Endodermal cell (in vitro differentiated cells): Measurements from ENCODE around the gene CLSTN3. TPM values are rescaled to one million over a fixed set of nuclear protein-coding genes. Genes with fewer than 3 reads are reported as not detected.

Experiments used
- DNase-seq: peaks from one replicate; pipeline ENCODE4 v3.0.0-alpha.2; 2017
- H3K27ac ChIP-seq: 2 replicates; pipeline ENCODE4 v1.5.1; 2013; ENCODE audit warnings: mild to moderate bottlenecking, low read depth, low read length, moderate library complexity
- H3K27me3 ChIP-seq: 2 replicates; pipeline ENCODE4 v1.6.1; 2013; ENCODE audit warnings: mild to moderate bottlenecking, low read length, moderate library complexity; ENCODE audit not compliant: insufficient read depth, control insufficient read depth, poor library complexity, severe bottlenecking
- H3K36me3 ChIP-seq: 2 replicates; pipeline ENCODE4 v1.7.0; 2013; ENCODE audit warnings: mild to moderate bottlenecking, low read length, moderate library complexity; ENCODE audit not compliant: control insufficient read depth, insufficient read depth
- H3K4me1 ChIP-seq: one replicate; pipeline ENCODE4 v1.7.0; 2013; ENCODE audit warnings: low read length; ENCODE audit not compliant: control insufficient read depth, insufficient read depth
- H3K4me3 ChIP-seq: 2 replicates; pipeline ENCODE4 v1.5.1; 2013; ENCODE audit warnings: mild to moderate bottlenecking, low read length, moderate library complexity
- H3K9ac ChIP-seq: 2 replicates; pipeline ENCODE4 v1.6.1; 2013; ENCODE audit warnings: mild to moderate bottlenecking, low read length, moderate library complexity; ENCODE audit not compliant: poor library complexity, severe bottlenecking; ENCODE audit errors: extremely low read depth
- H3K9me3 ChIP-seq: 2 replicates; pipeline ENCODE4 v1.6.1; 2013; ENCODE audit warnings: mild to moderate bottlenecking, low read length, moderate library complexity; ENCODE audit not compliant: control insufficient read depth
- H3K27ac Mint-ChIP-seq: 2 replicates; pipeline ENCODE4 v1.8.0; 2020; ENCODE audit warnings: mixed read lengths
- H3K27me3 Mint-ChIP-seq: 2 replicates; pipeline ENCODE4 v1.8.0; 2021; ENCODE audit warnings: mild to moderate bottlenecking, mixed read lengths; ENCODE audit not compliant: insufficient read depth
- H3K36me3 Mint-ChIP-seq: 2 replicates; pipeline ENCODE4 v1.8.0; 2020; ENCODE audit warnings: low read depth, mixed read lengths
- H3K4me1 Mint-ChIP-seq: 2 replicates; pipeline ENCODE4 v1.8.0; 2020; ENCODE audit warnings: mixed read lengths
- H3K4me3 Mint-ChIP-seq: 2 replicates; pipeline ENCODE4 v1.8.0; 2020; ENCODE audit warnings: mild to moderate bottlenecking, moderate library complexity, mixed read lengths
- H3K9me3 Mint-ChIP-seq: 2 replicates; pipeline ENCODE4 v1.8.0; 2020; ENCODE audit warnings: mild to moderate bottlenecking, mixed read lengths
- CTCF ChIP-seq: fragments of 200-600 bp; sonication (generic); conservative IDR thresholded peaks from 2 replicates; pipeline ENCODE4 v1.5.0; 2021; ENCODE audit warnings: antibody characterized with exemption, mild to moderate bottlenecking
- WGBS, 2 experiments: methylation state at CpG; one replicate each; pipeline versions ENCODE4 v1.1.5 to v1.1.7; 2013; ENCODE audit warnings: missing lambda C conversion rate in 2 of 2, mixed read lengths in 1 of 2; ENCODE audit not compliant: insufficient coverage in 1 of 2, insufficient read length in 1 of 2; 5-methylcytosine and 5-hydroxymethylcytosine counted together
- total RNA-seq, 2 donors: library from RNA; stranded (reverse); fragmentation: NEBNext Ultra II Directional in 1 of 2; extraction: Animal tissue kit (Norgen Biotek cat#: 25700) in 1 of 2; gene quantifications; 2 replicates in 1 of 2; 3 replicates in 1 of 2; pipeline ENCODE4 v1.2.1, GENCODE V29; 2021

The CLSTN3 gene
- total RNA-seq, 2 donors from 2014 or later = 69.7 to 135 TPM

- Mint-ChIP-seq H3K4me3 (no peak overlapping the region), H3K27me3 (no peaks in the 10 kb centered on the region), H3K9me3 (no peaks in the 10 kb centered on the region), H3K4me1 (peaks cover 5% of the 10 kb centered on the region), H3K27ac (no peak overlapping the region), H3K36me3 (peaks cover 81% of the 10 kb centered on the region)
- H3K27ac ChIP-seq = no peak overlapping the region
- no peak overlapping the region for H3K4me3 ChIP-seq
- no peak for DNase-seq
- no peak for TF ChIP-seq CTCF
- H3K9me3 ChIP-seq = no peaks in the 10 kb centered on the region
- H3K36me3 ChIP-seq = peaks cover 44% of the 10 kb centered on the region
- WGBS, 2 experiments = 93 to 94% methylated on average over 15 to 18 of the region's 18 CpGs
- H3K4me1 ChIP-seq = no peaks in the 10 kb centered on the region
- H3K9ac ChIP-seq = no peak overlapping the region
- no peaks in the 10 kb centered on the region for H3K27me3 ChIP-seq
Observed at GRCh38 chr12:7142809-7143465, 12.8 kb downstream of the CLSTN3 start.

- Histone ChIP-seq H3K27me3 (no peaks in the 10 kb centered on the region), H3K36me3 (peaks cover 44% of the 10 kb centered on the region), H3K9ac (no peak overlapping the region), H3K4me3 (no peak overlapping the region), H3K27ac (no peak overlapping the region), H3K4me1 (no peaks in the 10 kb centered on the region), H3K9me3 (no peaks in the 10 kb centered on the region)
- Mint-ChIP-seq H3K4me3 (no peak overlapping the region), H3K9me3 (no peaks in the 10 kb centered on the region), H3K4me1 (peaks cover 5% of the 10 kb centered on the region), H3K27me3 (no peaks in the 10 kb centered on the region), H3K36me3 (peaks cover 81% of the 10 kb centered on the region), H3K27ac (no peak overlapping the region)
- DNase-seq = no peak
- no peak for TF ChIP-seq CTCF
- 90 to 93% methylated on average over 7 of the region's 7 CpGs for WGBS, 2 experiments
Observed at GRCh38 chr12:7143564-7143963, 13.4 kb downstream of the CLSTN3 start.

GRCh38 chr12:7144414-7145120, 14.4 kb downstream of the CLSTN3 start:
- H3K36me3 ChIP-seq = peaks cover 51% of the 10 kb centered on the region
- no peak for DNase-seq
- Mint-ChIP-seq H3K36me3 (peaks cover 82% of the 10 kb centered on the region), H3K27me3 (no peaks in the 10 kb centered on the region), H3K27ac (no peak overlapping the region), H3K4me3 (no peak overlapping the region), H3K4me1 (peaks cover 5% of the 10 kb centered on the region), H3K9me3 (no peaks in the 10 kb centered on the region)
- H3K4me1 ChIP-seq = no peaks in the 10 kb centered on the region
- WGBS, 2 experiments = 75 to 83% methylated on average over 2 to 11 of the region's 11 CpGs
- no peak overlapping the region for H3K27ac ChIP-seq
- no peak overlapping the region for H3K4me3 ChIP-seq
- TF ChIP-seq CTCF = peak; percentile 94
- H3K9me3 ChIP-seq = no peaks in the 10 kb centered on the region
- H3K27me3 ChIP-seq = no peaks in the 10 kb centered on the region
- H3K9ac ChIP-seq = no peak overlapping the region
